Endothelial cell of umbilical vein (primary cell): Measurements from ENCODE around the gene TMEM171. TPM values are rescaled to one million over a fixed set of nuclear protein-coding genes. Genes with fewer than 3 reads are reported as not detected.

Source experiments
- BruUV-seq: library from RNA; stranded (reverse); fragments of 400-500 nt; replicated peaks from 2 replicates; lab custom pipeline; 2021; lab: Mats Ljungman, UMichigan
- CTCF ChIA-PET: fragments of 300-600, 350-600 bp; sonication (Branson Sonifier 250); formaldehyde crosslinking; loops from one replicate; lab custom pipeline; 2021; ENCODE audit warnings: antibody characterized with exemption, inconsistent platforms; lab: Charles Lee
- POLR2A ChIA-PET: fragments of 300-600, 350-600 bp; sonication (Branson Sonifier 250); formaldehyde crosslinking; loops from one replicate; lab custom pipeline; 2021; ENCODE audit warnings: antibody characterized with exemption, inconsistent platforms; lab: Charles Lee
- DNase-seq: peaks from one replicate; pipeline ENCODE4 v3.0.0-alpha.2; 2011; ENCODE audit warnings: low read depth, low spot score
- FAIRE-seq: peaks from 2 replicates; lab custom pipeline; 2011; peaks lifted over from hg19 to GRCh38; lab: Jason Lieb, UNC
- H2AFZ ChIP-seq: 2 replicates; pipeline ENCODE4 v1.6.0; 2012; ENCODE audit warnings: low read depth, low read length, control low read depth, inconsistent platforms
- H3K27ac ChIP-seq: 2 replicates; pipeline ENCODE4 v1.5.1; 2011; ENCODE audit warnings: low read depth, mild to moderate bottlenecking, control low read depth, low read length, moderate library complexity; ENCODE audit not compliant: insufficient read depth
- H3K27me3 ChIP-seq, 2 experiments: 2 replicates each; pipeline versions ENCODE4 v1.6.0 to v1.6.1; 2011; ENCODE audit warnings: low read length in 2 of 2, mixed read lengths in 1 of 2; ENCODE audit not compliant: control insufficient read depth in 2 of 2, insufficient read depth in 2 of 2
- H3K36me3 ChIP-seq, 2 experiments: 2 replicates in 1 of 2; 3 replicates in 1 of 2; pipeline ENCODE4 v1.5.1; 2011; ENCODE audit warnings: low read length in 2 of 2, mild to moderate bottlenecking in 1 of 2, moderate library complexity in 1 of 2; ENCODE audit not compliant: control insufficient read depth in 2 of 2, insufficient read depth in 2 of 2; ENCODE audit errors: extremely low read depth in 1 of 2
- H3K4me1 ChIP-seq: 3 replicates; pipeline ENCODE4 v1.5.1; 2011; ENCODE audit warnings: mild to moderate bottlenecking, low read length; ENCODE audit not compliant: control insufficient read depth, insufficient read depth; ENCODE audit errors: extremely low read depth
- H3K4me2 ChIP-seq: 2 replicates; pipeline ENCODE4 v1.6.1; 2011; ENCODE audit warnings: low read length, control low read depth, mixed read lengths; ENCODE audit not compliant: insufficient read depth
- H3K4me3 ChIP-seq, 3 experiments: fragments of 200-600 bp in 1 of 3; sonication (generic), shearing (Covaris generic) in 1 of 3; replicated peaks in 1 of 3; 2 replicates each; pipeline ENCODE4 v1.5.1; 2011 to 2016; ENCODE audit warnings: control low read depth in 3 of 3, low read length in 3 of 3, mild to moderate bottlenecking in 2 of 3, inconsistent platforms in 1 of 3, low read depth in 1 of 3, moderate library complexity in 1 of 3; ENCODE audit not compliant: insufficient read depth in 1 of 3
- H3K79me2 ChIP-seq: 2 replicates; pipeline ENCODE4 v1.6.0; 2012; ENCODE audit warnings: low read length, inconsistent platforms; ENCODE audit not compliant: control insufficient read depth, insufficient read depth
- H3K9ac ChIP-seq: replicated peaks from 2 replicates; pipeline ENCODE3; 2011; ENCODE audit warnings: low read length, control low read depth; ENCODE audit not compliant: insufficient read depth; ENCODE audit errors: extremely low read depth
- H3K9me1 ChIP-seq: replicated peaks from 3 replicates; pipeline ENCODE4 v1.6.0; 2011; ENCODE audit warnings: mild to moderate bottlenecking, low read length; ENCODE audit not compliant: control insufficient read depth, insufficient read depth; ENCODE audit errors: extremely low read depth
- H3K9me3 ChIP-seq: replicated peaks from 2 replicates; pipeline ENCODE4 v1.5.1; 2012; ENCODE audit warnings: low read length, inconsistent platforms; ENCODE audit not compliant: control insufficient read depth, insufficient read depth
- H4K20me1 ChIP-seq: replicated peaks from 2 replicates; pipeline ENCODE3; 2011; ENCODE audit warnings: mild to moderate bottlenecking, low read length; ENCODE audit not compliant: control insufficient read depth, insufficient read depth; ENCODE audit errors: extremely low read depth
- EZH2 ChIP-seq: IDR thresholded peaks from 2 replicates; pipeline ENCODE4 v1.6.1; 2012; ENCODE audit warnings: borderline replicate concordance, low read depth, mild to moderate bottlenecking, moderate library complexity, low read length, inconsistent platforms; ENCODE audit not compliant: severe bottlenecking
- FOS ChIP-seq: IDR thresholded peaks from 2 replicates; pipeline ENCODE4 v1.6.1; 2011; ENCODE audit warnings: mild to moderate bottlenecking, low read length, moderate library complexity, borderline replicate concordance; ENCODE audit not compliant: insufficient read depth
- GATA2 ChIP-seq: IDR thresholded peaks from 2 replicates; pipeline ENCODE4 v1.7.0; 2011; ENCODE audit warnings: low read depth, mild to moderate bottlenecking, moderate library complexity, mixed read lengths, low read length; ENCODE audit not compliant: insufficient read length, insufficient read depth
- JUN ChIP-seq: IDR thresholded peaks from 2 replicates; pipeline ENCODE4 v1.6.1; 2011; ENCODE audit warnings: borderline replicate concordance, low read depth; ENCODE audit not compliant: insufficient read length, insufficient read depth
- MYC ChIP-seq: IDR thresholded peaks from one replicate; pipeline ENCODE4 v1.6.1; 2011; ENCODE audit warnings: mild to moderate bottlenecking, low read depth, low read length
- POLR2A ChIP-seq: IDR thresholded peaks from 2 replicates; pipeline ENCODE4 v1.6.1; 2012; ENCODE audit warnings: low read depth, mild to moderate bottlenecking, control low read depth, low read length
- POLR2AphosphoS5 ChIP-seq: IDR thresholded peaks from 2 replicates; pipeline ENCODE4 v1.6.1; 2012; ENCODE audit warnings: low read depth, mild to moderate bottlenecking, control low read depth, low read length, moderate library complexity; ENCODE audit not compliant: insufficient read depth
- dilution Hi-C: fragments of 300-500 bp; cut with MboI; formaldehyde crosslinking; loops from one replicate; pipeline ENCODE4 v1.15.0; 2019; ENCODE audit warnings: low sequenced_read_pairs; ENCODE audit not compliant: extremely low pct_ligation_motif_present
- intact Hi-C: fragments of 100-400 bp; cut with micrococcal nuclease; formaldehyde crosslinking; loops from one replicate; pipeline ENCODE4 v1.10.0; 2022
- polyA plus RNA-seq, 4 experiments: library from polyadenylated mRNA; depleted of rRNA in 3 of 4; stranded (reverse) in 3 of 4; unstranded in 1 of 4; fragments of >200 nt; gene quantifications; 2 replicates each; pipeline versions ENCODE4 v1.2.1 to v1.2.3, GENCODE V29; 2011 to 2012; ENCODE audit warnings: missing spikeins in 1 of 4
- total RNA-seq: library from RNA; stranded (reverse); gene quantifications from 2 replicates; pipeline ENCODE4 v1.2.3, GENCODE V29; 2021
- TF ChIP-seq, protein P1 (sequence below), 2 donors: IDR thresholded peaks; 1 replicate in 1 of 2; 2 replicates in 1 of 2; pipeline ENCODE4 v1.5.1; 2011; ENCODE audit warnings: low read length in 2 of 2, mild to moderate bottlenecking in 2 of 2, moderate library complexity in 2 of 2, control low read depth in 1 of 2, inconsistent platforms in 1 of 2, low read depth in 1 of 2; ENCODE audit not compliant: insufficient read depth in 1 of 2; ENCODE audit errors: extremely low read depth in 1 of 2
- TF ChIP-seq, protein P2 (sequence below): IDR thresholded peaks from 2 replicates; pipeline ENCODE4 v1.6.1; 2011; ENCODE audit not compliant: insufficient read depth, insufficient read length

Gene TMEM171
- total and polyA plus RNA-seq, 2 donors (not counting 3 experiments of a cell fraction or from before 2014, with no cell fraction given) = 5.6 to 11.7 TPM

DNA sequence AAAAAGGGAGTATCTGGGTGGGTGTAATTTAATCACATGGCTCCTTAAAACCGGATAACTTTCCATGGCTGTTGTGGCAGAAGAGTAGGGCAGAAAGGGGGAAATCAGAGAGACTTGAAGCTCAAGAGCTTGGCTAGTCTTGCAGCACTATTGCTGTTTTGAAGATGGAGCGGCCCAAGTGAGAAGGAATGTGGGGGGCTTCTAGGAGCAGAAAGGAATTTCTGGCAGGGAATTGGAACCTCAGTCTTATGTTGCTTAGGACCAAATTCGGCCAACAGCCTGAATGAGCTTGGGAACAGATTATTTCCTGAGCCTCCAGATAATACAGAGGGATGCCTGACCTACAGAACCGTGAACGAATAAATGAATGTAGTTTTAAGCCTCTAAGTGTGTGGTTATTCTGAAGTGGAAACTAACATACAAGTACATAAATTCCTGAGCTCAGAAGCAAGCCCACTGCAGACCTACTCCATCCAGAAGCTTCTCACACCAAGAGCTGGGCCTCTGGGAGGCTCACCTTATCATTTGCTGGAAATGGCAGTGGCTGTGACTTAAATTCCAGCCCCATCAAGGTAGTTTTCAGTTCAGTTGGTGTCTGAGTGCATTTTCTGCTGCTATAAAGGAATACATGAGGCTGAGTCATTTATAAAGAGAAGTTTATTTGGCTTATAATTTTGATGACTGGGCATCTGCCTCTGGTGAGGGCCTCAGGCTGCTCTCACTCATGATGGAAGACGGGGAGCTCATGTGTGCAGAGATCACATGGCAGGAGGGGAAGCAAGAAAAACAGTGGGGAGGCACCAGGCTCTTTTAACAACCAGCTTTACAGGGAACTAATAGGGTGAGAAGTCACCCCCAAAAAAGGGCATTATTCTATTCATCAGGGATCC is 37.3 kb downstream of the TMEM171 start:
- no peak for FAIRE-seq
- CTCF ChIA-PET = interaction anchor here (0.9 to 2.3 kb wide), 3 partner anchors 12 to 15 kb away, joined by 3 to 9 read pairs (median 5); no protein-coding TSS in a partner anchor

DNA sequence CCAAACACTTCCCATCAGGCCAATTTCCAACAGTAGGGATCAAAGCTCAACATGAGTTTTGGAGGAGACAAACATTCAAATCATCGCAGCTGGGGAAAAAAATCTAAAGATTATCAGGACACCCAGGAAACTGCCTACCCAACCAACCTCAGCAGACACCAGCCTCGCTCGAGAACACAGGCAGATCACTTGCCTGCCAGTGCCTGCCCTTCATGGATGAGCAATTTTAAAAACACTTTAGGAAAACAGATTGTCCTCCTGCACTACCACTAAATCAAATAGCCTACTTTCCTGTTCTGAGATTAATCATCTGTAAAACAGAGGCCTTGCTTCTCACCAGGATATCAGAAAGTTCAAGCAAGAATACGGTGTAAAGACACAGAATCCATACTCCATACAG is 37.9 kb downstream of the TMEM171 start:
- FAIRE-seq (no peak), DNase-seq (no peak)
- no peaks in the 10 kb centered on the region for H3K79me2 ChIP-seq
- no peaks in the 10 kb centered on the region for H3K36me3 ChIP-seq
- CTCF ChIA-PET = interaction anchor here (1.4 to 2.3 kb wide), 3 partner anchors 11 to 58 kb away, joined by 3 to 9 read pairs (median 5); no protein-coding TSS in a partner anchor
- no TSS peak for BruUV-seq
- H3K9me1 ChIP-seq = no peaks in the 10 kb centered on the region
- no peaks in the 10 kb centered on the region for H3K9me3 ChIP-seq
- no peak overlapping the region for H3K27ac ChIP-seq
- H3K4me2 ChIP-seq = no peak overlapping the region
- TF ChIP-seq, protein P1, sequence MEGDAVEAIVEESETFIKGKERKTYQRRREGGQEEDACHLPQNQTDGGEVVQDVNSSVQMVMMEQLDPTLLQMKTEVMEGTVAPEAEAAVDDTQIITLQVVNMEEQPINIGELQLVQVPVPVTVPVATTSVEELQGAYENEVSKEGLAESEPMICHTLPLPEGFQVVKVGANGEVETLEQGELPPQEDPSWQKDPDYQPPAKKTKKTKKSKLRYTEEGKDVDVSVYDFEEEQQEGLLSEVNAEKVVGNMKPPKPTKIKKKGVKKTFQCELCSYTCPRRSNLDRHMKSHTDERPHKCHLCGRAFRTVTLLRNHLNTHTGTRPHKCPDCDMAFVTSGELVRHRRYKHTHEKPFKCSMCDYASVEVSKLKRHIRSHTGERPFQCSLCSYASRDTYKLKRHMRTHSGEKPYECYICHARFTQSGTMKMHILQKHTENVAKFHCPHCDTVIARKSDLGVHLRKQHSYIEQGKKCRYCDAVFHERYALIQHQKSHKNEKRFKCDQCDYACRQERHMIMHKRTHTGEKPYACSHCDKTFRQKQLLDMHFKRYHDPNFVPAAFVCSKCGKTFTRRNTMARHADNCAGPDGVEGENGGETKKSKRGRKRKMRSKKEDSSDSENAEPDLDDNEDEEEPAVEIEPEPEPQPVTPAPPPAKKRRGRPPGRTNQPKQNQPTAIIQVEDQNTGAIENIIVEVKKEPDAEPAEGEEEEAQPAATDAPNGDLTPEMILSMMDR (IDR thresholded peaks at IDR 0.05; ENCODE audit: extremely low read depth in 1 of 2, insufficient read depth in 1 of 2, low read depth in 1 of 2, low read length in 2 of 2) = no peak
- TF ChIP-seq FOS = no peak
- TF ChIP-seq, protein P2, sequence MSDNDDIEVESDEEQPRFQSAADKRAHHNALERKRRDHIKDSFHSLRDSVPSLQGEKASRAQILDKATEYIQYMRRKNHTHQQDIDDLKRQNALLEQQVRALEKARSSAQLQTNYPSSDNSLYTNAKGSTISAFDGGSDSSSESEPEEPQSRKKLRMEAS = no peak
- TF ChIP-seq MYC = no peak
- no peak for TF ChIP-seq GATA2
- no peak for TF ChIP-seq EZH2
- no peak for TF ChIP-seq POLR2A
- no peak for TF ChIP-seq POLR2AphosphoS5
- TF ChIP-seq JUN = no peak
- intact Hi-C loops = no loop called here
- H2AFZ ChIP-seq = no peak overlapping the region
- H3K4me3 ChIP-seq = no peak overlapping the region
- no peaks in the 10 kb centered on the region for H4K20me1 ChIP-seq
- H3K4me1 ChIP-seq = peaks cover 23% of the 10 kb centered on the region
- no peak overlapping the region for H3K9ac ChIP-seq
- dilution Hi-C loops = no loop called here
- peaks cover 10 to 17% of the 10 kb centered on the region in 2 experiments for H3K27me3 ChIP-seq
- POLR2A ChIA-PET = no interaction called here

More for the DNA sequence above, 37.3 kb downstream of the TMEM171 start:
- no peaks in the 10 kb centered on the region for H3K79me2 ChIP-seq
- POLR2A ChIA-PET = no interaction called here
- no peaks in the 10 kb centered on the region for H4K20me1 ChIP-seq
- dilution Hi-C loops (no loop called here), intact Hi-C loops (no loop called here)
- H3K9me3 ChIP-seq = no peaks in the 10 kb centered on the region
- H3K9ac ChIP-seq = no peak overlapping the region
- no peak overlapping the region for H3K4me3 ChIP-seq
- peaks cover 10 to 14% of the 10 kb centered on the region in 2 experiments for H3K27me3 ChIP-seq
- H3K4me1 ChIP-seq = peaks cover 23% of the 10 kb centered on the region
- BruUV-seq = no TSS peak
- TF ChIP-seq POLR2A (no peak), POLR2AphosphoS5 (no peak), MYC (no peak)
- TF ChIP-seq, protein P2 = no peak
- no peak overlapping the region for H3K27ac ChIP-seq
- H3K36me3 ChIP-seq = no peaks in the 10 kb centered on the region
- DNase-seq = no peak
- no peak overlapping the region for H3K4me2 ChIP-seq
- H2AFZ ChIP-seq = no peak overlapping the region
- no peaks in the 10 kb centered on the region for H3K9me1 ChIP-seq
